Endodermal cell (in vitro differentiated cells): Measurements from ENCODE around the gene CXCL8. TPM values are rescaled to one million over a fixed set of nuclear protein-coding genes. Genes with fewer than 3 reads are reported as not detected.

Source experiments
- DNase-seq: peaks from one replicate; pipeline ENCODE4 v3.0.0-alpha.2; 2017
- H3K27ac ChIP-seq: 2 replicates; pipeline ENCODE4 v1.5.1; 2013; ENCODE audit warnings: mild to moderate bottlenecking, low read depth, low read length, moderate library complexity
- H3K27me3 ChIP-seq: 2 replicates; pipeline ENCODE4 v1.6.1; 2013; ENCODE audit warnings: mild to moderate bottlenecking, low read length, moderate library complexity; ENCODE audit not compliant: insufficient read depth, control insufficient read depth, poor library complexity, severe bottlenecking
- H3K36me3 ChIP-seq: 2 replicates; pipeline ENCODE4 v1.7.0; 2013; ENCODE audit warnings: mild to moderate bottlenecking, low read length, moderate library complexity; ENCODE audit not compliant: control insufficient read depth, insufficient read depth
- H3K4me1 ChIP-seq: one replicate; pipeline ENCODE4 v1.7.0; 2013; ENCODE audit warnings: low read length; ENCODE audit not compliant: control insufficient read depth, insufficient read depth
- H3K4me3 ChIP-seq: 2 replicates; pipeline ENCODE4 v1.5.1; 2013; ENCODE audit warnings: mild to moderate bottlenecking, low read length, moderate library complexity
- H3K9ac ChIP-seq: 2 replicates; pipeline ENCODE4 v1.6.1; 2013; ENCODE audit warnings: mild to moderate bottlenecking, low read length, moderate library complexity; ENCODE audit not compliant: poor library complexity, severe bottlenecking; ENCODE audit errors: extremely low read depth
- H3K9me3 ChIP-seq: 2 replicates; pipeline ENCODE4 v1.6.1; 2013; ENCODE audit warnings: mild to moderate bottlenecking, low read length, moderate library complexity; ENCODE audit not compliant: control insufficient read depth
- H3K27ac Mint-ChIP-seq: 2 replicates; pipeline ENCODE4 v1.8.0; 2020; ENCODE audit warnings: mixed read lengths
- H3K27me3 Mint-ChIP-seq: 2 replicates; pipeline ENCODE4 v1.8.0; 2021; ENCODE audit warnings: mild to moderate bottlenecking, mixed read lengths; ENCODE audit not compliant: insufficient read depth
- H3K36me3 Mint-ChIP-seq: 2 replicates; pipeline ENCODE4 v1.8.0; 2020; ENCODE audit warnings: low read depth, mixed read lengths
- H3K4me1 Mint-ChIP-seq: 2 replicates; pipeline ENCODE4 v1.8.0; 2020; ENCODE audit warnings: mixed read lengths
- H3K4me3 Mint-ChIP-seq: 2 replicates; pipeline ENCODE4 v1.8.0; 2020; ENCODE audit warnings: mild to moderate bottlenecking, moderate library complexity, mixed read lengths
- H3K9me3 Mint-ChIP-seq: 2 replicates; pipeline ENCODE4 v1.8.0; 2020; ENCODE audit warnings: mild to moderate bottlenecking, mixed read lengths
- WGBS, 2 experiments: methylation state at CpG; one replicate each; pipeline versions ENCODE4 v1.1.5 to v1.1.7; 2013; ENCODE audit warnings: missing lambda C conversion rate in 2 of 2, mixed read lengths in 1 of 2; ENCODE audit not compliant: insufficient coverage in 1 of 2, insufficient read length in 1 of 2; 5-methylcytosine and 5-hydroxymethylcytosine counted together
- total RNA-seq, 2 donors: library from RNA; stranded (reverse); fragmentation: NEBNext Ultra II Directional in 1 of 2; extraction: Animal tissue kit (Norgen Biotek cat#: 25700) in 1 of 2; gene quantifications; 2 replicates in 1 of 2; 3 replicates in 1 of 2; pipeline ENCODE4 v1.2.1, GENCODE V29; 2021
- TF ChIP-seq, protein P1 (sequence below): fragments of 200-600 bp; sonication (generic); conservative IDR thresholded peaks from 2 replicates; pipeline ENCODE4 v1.5.0; 2021; ENCODE audit warnings: antibody characterized with exemption, mild to moderate bottlenecking

The CXCL8 gene
- total RNA-seq, 2 donors from 2014 or later, result not detected

DNA sequence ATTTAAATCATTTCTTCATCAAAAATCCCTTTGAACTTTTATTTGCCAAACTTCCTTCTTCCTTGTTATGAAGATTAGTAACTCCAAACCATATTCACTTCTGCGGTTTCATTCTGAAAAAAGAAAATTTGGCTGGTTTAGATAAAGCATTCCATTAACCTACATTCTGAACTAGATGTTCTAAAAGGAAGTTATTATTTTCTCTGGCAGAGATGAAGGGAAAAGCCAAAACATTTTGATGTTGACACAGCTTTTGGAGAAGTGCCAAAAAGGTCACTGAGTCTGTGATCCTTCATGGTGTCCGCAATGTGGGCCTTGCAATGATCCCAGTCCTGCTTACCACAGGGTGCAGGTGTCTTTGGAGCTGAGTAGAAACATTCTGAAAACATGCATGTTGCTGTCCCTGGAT, 36.0 kb downstream of the CXCL8 start:
- TF ChIP-seq, protein P1, sequence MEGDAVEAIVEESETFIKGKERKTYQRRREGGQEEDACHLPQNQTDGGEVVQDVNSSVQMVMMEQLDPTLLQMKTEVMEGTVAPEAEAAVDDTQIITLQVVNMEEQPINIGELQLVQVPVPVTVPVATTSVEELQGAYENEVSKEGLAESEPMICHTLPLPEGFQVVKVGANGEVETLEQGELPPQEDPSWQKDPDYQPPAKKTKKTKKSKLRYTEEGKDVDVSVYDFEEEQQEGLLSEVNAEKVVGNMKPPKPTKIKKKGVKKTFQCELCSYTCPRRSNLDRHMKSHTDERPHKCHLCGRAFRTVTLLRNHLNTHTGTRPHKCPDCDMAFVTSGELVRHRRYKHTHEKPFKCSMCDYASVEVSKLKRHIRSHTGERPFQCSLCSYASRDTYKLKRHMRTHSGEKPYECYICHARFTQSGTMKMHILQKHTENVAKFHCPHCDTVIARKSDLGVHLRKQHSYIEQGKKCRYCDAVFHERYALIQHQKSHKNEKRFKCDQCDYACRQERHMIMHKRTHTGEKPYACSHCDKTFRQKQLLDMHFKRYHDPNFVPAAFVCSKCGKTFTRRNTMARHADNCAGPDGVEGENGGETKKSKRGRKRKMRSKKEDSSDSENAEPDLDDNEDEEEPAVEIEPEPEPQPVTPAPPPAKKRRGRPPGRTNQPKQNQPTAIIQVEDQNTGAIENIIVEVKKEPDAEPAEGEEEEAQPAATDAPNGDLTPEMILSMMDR, result no peak
- no peak overlapping the region for H3K9ac ChIP-seq
- H3K9me3 ChIP-seq, result no peaks in the 10 kb centered on the region
- H3K36me3 ChIP-seq, result no peaks in the 10 kb centered on the region
- H3K27ac ChIP-seq, result no peak overlapping the region
- no peaks in the 10 kb centered on the region for H3K4me1 ChIP-seq
- H3K36me3 Mint-ChIP-seq, result no peaks in the 10 kb centered on the region
- DNase-seq, result no peak
- 83 to 95% methylated on average over 1 to 2 of the region's 2 CpGs for WGBS, 2 experiments
- no peak overlapping the region for H3K4me3 ChIP-seq
- H3K4me1 Mint-ChIP-seq, result peaks cover 3% of the 10 kb centered on the region
- H3K27me3 ChIP-seq, result no peaks in the 10 kb centered on the region
- H3K27ac Mint-ChIP-seq, result no peak overlapping the region
- no peaks in the 10 kb centered on the region for H3K27me3 Mint-ChIP-seq
- H3K4me3 Mint-ChIP-seq, result no peak overlapping the region
- no peaks in the 10 kb centered on the region for H3K9me3 Mint-ChIP-seq

DNA sequence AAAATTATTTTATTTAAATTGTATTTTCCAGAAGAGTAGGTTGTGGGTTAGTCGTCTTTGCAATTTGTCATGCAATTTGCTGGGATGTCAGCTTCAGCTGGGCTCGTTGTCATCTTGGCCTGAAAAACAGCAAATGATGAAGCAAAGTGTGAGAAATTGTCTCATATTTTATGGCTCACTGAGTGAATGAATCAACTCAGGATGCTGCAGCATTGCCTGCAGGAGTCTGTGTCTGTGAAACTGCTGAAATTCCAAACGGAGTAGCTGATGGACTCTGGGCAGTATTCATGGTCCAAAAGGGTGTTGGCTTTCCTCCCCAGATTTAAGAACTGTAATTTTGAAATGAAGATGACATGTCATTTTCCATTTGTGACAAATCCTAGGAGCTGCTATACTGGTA, 37.2 kb downstream of the CXCL8 start:
- WGBS, 2 experiments, result 83 to 94% methylated on average over 2 to 3 of the region's 3 CpGs
- H3K9ac ChIP-seq, result no peak overlapping the region
- H3K9me3 ChIP-seq, result no peaks in the 10 kb centered on the region
- H3K27ac Mint-ChIP-seq, result no peak overlapping the region
- H3K4me1 ChIP-seq, result no peaks in the 10 kb centered on the region
- H3K36me3 ChIP-seq, result no peaks in the 10 kb centered on the region
- TF ChIP-seq, protein P1, result no peak
- DNase-seq, result no peak
- no peak overlapping the region for H3K4me3 ChIP-seq
- H3K27ac ChIP-seq, result no peak overlapping the region
- H3K36me3 Mint-ChIP-seq, result no peaks in the 10 kb centered on the region
- H3K27me3 Mint-ChIP-seq, result no peaks in the 10 kb centered on the region
- H3K9me3 Mint-ChIP-seq, result no peaks in the 10 kb centered on the region
- peaks cover 5% of the 10 kb centered on the region for H3K4me1 Mint-ChIP-seq
- H3K27me3 ChIP-seq, result no peaks in the 10 kb centered on the region
- H3K4me3 Mint-ChIP-seq, result no peak overlapping the region

DNA sequence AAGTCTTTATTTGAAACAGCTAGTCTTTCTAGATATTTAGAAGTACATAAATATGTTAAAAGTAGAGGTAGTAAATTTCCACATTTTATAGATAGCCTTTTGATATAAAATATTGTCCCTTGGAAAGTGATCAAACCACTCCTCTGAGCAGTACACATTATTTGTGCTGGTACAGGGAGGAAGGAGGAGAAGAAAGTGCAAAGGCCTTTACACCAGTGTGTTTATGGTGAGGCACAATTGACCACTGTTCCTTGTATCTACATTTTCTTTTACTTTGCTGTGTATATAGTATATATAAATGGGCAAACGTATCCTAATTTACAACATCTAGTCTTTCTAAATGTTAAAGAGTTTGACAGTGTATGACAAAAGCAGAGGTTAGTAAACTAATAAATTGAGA, 39.9 kb downstream of the CXCL8 start:
- Mint-ChIP-seq H3K36me3 (no peaks in the 10 kb centered on the region), H3K27ac (no peak overlapping the region), H3K4me1 (peaks cover 5% of the 10 kb centered on the region), H3K4me3 (no peak overlapping the region), H3K9me3 (no peaks in the 10 kb centered on the region), H3K27me3 (no peaks in the 10 kb centered on the region)
- Histone ChIP-seq H3K4me3 (no peak overlapping the region), H3K4me1 (no peaks in the 10 kb centered on the region), H3K9ac (no peak overlapping the region), H3K27ac (no peak overlapping the region), H3K27me3 (no peaks in the 10 kb centered on the region), H3K9me3 (no peaks in the 10 kb centered on the region), H3K36me3 (no peaks in the 10 kb centered on the region)
- TF ChIP-seq, protein P1, result no peak
- WGBS, 2 experiments, result no CpG with 5 or more reads among the region's 1 CpG
- DNase-seq, result no peak
